GM21576 (cell line): Measurements from ENCODE around the gene HYAL4.
"Not testable (repeated sequence)": the region's sequence is repeated elsewhere in the genome, so short reads cannot be mapped to it uniquely, and the experiment has no call there.

ENCODE experiments used
- ATAC-seq: cut with Tn5 transposase; IDR thresholded peaks from one replicate; pipeline ENCODE4 v1.9.1; 2021; ENCODE audit warnings: mild to moderate bottlenecking, moderate library complexity; ENCODE audit not compliant: unreplicated experiment

The HYAL4 gene

GRCh38 chr7:123844712-123845219 lies at the start of gene HYAL4:
TSS of gene HYAL4 (plus strand) at chr7:123845169. CDS start at chr7:123868274, 23,105 bp downstream.
- no peak for ATAC-seq

GRCh38 chr7:123795917-123796316 lies 49.1 kb upstream of the HYAL4 start:
- ATAC-seq: no peak

DNA sequence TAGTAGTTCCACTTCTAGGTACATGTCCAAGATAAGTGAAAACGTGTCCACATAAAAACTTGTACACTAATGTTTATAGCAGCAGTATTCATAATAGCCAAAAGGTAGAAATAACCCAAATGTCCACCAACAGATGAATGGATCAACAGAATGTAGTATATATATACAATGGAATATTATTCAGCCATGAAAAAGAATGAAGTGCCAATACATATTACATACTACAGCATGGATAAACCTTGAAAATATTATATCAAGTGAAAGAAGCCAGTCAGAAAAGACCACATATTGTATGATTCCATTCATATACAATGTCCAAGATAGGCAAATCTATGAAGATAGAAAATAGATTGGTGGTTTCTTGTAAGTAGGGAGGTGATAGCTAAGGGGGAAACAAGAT lies 48.4 kb upstream of the HYAL4 start:
- no peak for ATAC-seq

DNA sequence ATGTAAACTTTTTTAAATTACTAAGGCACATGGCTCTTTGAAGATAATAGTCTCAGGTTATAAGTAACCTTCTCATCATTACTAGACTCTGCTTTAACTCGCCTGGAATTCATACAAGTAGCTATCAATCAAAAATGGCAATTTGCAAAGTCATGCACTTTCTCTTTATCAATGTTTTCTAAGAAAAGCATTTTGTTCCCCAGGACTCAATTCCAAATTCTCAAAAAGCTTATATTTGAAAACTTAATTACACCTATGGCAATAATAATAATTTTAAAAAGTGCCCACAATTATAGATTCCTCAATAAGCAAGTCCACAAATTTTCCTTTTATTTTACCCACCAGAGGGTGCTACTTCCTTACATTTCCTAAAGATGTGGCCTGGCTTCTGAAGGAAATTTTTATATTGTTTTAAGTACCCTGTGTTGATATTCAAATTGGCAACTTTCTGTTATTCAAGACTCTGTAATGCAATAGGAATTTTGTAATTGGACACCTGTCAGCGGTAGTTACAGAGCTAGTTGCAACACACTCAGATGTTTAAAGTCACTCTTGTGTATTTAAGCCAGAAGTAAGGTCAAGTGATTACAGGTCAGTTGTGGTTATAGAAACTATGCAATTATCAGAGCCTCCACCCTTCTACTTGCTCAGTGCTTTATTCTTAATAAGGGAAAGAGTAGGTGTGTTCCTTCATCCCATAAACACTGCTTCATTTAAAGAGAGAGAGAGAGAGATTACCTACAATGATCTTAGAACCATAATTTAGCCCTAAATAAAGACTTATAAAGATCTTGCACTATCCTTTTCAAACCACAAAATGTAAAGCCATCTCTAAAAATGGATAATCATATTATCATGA lies 47.1 kb upstream of the HYAL4 start:
- ATAC-seq: no peak

- no peak for ATAC-seq
These were observed 46.3 kb upstream of the HYAL4 start for GRCh38 chr7:123798532-123799188.

DNA sequence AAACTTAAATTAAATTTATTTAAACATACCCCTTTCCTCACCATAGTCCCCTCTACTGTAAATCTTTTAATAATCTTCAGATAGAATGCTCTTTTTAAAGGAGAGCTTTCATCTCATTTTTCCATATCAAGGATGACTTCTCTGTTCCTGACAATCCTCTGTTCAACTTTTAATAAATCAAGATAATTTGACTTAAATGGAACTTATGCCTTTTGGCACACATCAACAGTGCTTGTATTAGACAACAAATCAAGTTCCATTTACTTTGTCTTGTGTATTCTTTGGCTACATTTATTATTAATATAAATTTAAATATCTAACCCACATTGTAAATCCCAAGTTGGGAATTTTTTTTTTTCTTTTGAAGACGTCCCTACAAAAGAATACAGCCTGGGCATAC lies 42.7 kb upstream of the HYAL4 start:
- no peak for ATAC-seq

- ATAC-seq: no peak
These were observed 39.7 kb upstream of the HYAL4 start for GRCh38 chr7:123805287-123805686.

GRCh38 chr7:123809471-123809870 lies 35.5 kb upstream of the HYAL4 start:
- ATAC-seq: no peak

- ATAC-seq: no peak
These were observed 33.9 kb upstream of the HYAL4 start for GRCh38 chr7:123811056-123811455.

DNA sequence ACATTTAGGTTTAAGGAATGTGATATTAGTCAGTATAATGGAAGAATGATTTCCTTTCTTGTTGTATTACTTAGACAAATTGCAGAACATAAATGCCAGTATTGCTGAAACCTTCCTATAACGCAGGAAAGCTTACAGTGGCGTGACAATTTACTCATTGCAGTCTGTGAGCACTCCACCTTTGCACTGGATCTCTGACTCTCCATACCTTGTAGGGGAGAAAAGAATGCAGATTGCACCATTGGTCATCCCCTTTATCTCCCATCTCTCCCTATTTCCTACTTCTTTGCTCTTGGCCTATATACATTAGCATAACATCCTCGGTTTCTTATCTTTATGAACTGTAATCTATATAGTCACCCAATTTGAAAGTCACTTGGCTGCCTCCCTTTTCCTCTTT lies 28.1 kb upstream of the HYAL4 start:
- ATAC-seq: no peak

GRCh38 chr7:123819001-123819400 lies 26.0 kb upstream of the HYAL4 start:
- no peak for ATAC-seq

- ATAC-seq: not testable (repeated sequence)
These were observed 25.2 kb upstream of the HYAL4 start for GRCh38 chr7:123819795-123820194.

DNA sequence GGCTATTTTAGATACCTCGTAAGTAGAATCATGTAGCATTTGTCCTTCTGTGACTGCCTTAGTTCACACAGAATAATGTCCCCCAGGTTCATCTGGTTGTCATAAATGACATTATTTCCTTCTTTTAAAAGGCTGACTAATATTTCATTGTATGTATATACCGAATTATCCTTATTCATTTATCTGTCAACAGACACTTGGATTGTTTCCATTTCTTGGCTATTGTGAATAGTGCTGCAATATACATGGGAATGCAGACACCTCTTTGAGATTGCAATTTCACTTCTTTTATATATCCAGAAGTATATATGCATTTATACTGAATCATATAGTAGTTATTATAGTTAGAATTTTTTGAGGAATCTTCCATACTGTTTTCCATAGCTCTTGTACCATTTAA lies 24.1 kb upstream of the HYAL4 start:
- ATAC-seq: no peak

GRCh38 chr7:123821320-123821719 lies 23.6 kb upstream of the HYAL4 start:
- ATAC-seq: no peak

GRCh38 chr7:123823898-123824753 lies 20.8 kb upstream of the HYAL4 start:
- peak; percentile 97 for ATAC-seq

GRCh38 chr7:123824754-123825067 lies 20.3 kb upstream of the HYAL4 start:
- peak; percentile 25 for ATAC-seq

- no peak for ATAC-seq
These were observed 16.2 kb upstream of the HYAL4 start for GRCh38 chr7:123828805-123829204.

DNA sequence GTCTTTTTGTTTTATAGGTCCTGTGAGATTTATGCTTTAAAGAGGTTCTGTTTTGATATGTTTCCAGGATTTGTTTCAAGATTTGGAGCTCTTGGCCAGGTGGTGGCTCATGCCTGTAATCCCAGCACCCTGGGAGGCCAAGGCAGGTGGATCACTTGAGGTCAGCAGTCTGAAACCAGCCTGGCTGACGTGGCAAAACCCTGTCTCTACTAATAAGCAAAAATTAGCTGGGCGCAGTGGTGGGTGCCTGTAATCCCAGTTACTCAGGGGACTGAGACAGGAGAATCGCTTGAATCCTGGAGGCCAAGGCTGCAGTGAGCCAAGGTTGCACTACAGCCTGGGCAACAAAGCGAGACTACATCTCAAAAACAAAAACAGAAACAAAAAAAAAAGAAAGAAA lies 8.3 kb upstream of the HYAL4 start:
- ATAC-seq: no peak

DNA sequence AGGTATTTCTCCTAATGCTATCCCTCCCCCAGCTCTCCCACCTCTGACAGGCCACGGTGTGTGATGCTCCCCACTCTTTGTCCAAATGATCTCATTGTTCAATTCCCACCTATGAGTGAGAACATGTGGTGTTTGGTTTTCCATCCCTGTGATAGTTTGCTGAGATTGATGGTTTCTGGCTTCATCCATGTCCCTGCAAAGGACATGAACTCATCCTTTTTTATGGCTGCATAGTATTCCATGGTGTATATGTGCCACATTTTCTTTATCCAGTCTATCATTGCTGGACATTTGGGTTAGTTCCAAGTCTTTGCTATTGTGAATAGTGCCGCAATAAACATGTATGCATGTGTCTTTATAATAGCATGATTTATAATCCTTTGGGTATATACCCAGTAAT lies 5.9 kb upstream of the HYAL4 start:
- ATAC-seq: not testable (repeated sequence)

GRCh38 chr7:123844142-123844541 lies 827 bp upstream of the HYAL4 start:
- not testable (repeated sequence) for ATAC-seq

DNA sequence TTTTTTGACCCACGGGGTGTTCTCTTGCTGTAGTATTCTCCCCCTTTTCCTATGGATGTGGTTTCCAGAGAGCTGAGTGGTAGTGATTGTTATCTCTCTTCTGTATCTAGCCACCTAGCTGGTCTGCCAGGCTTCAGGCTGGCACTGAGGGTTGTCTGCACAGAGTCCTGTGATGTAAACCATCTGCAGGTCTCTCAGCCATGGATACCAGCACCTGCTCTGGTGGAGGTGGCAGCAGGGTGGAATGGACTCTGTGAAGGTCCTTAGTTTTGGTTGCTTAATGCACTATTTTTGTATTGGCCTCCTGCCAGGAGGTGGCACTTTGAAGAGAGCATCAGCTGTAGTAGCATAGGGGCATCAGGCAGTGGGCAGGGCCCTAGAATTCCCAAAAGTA lies 851 bp downstream of the HYAL4 start:
- no peak for ATAC-seq
